Erythroblast (primary cell): ENCODE measurements around the gene TMC7.
A peak's percentile ranks its signal among the peaks of the same experiment; 100 is the strongest.
"Not testable (repeated sequence)": the region's sequence is repeated elsewhere in the genome, so short reads cannot be mapped to it uniquely, and the experiment has no call there.

Experiments
- DNase-seq, 2 experiments: peaks; one replicate each; lab custom pipeline; 2025; lab: John Stamatoyannopoulos, UW
- GATA1 ChIP-seq: IDR thresholded peaks from 2 replicates; pipeline ENCODE4 v1.6.1; 2011; ENCODE audit warnings: low read depth, mild to moderate bottlenecking, control low read depth, low read length, moderate library complexity
- POLR2A ChIP-seq: IDR thresholded peaks from 2 replicates; pipeline ENCODE4 v1.6.1; 2011; ENCODE audit warnings: mild to moderate bottlenecking, low read length

Gene TMC7

GRCh38 chr16:18983565-18984434 is at the start of gene TMC7:
TMC7 (plus strand) TSS chr16:18983934; CDS start chr16:18984064, 130 bp downstream.
- DNase-seq = peak; percentile 46 to 56
- TF ChIP-seq GATA1 = no peak
- no peak for TF ChIP-seq POLR2A

- TF ChIP-seq POLR2A (no peak), GATA1 (no peak)
- no peak for DNase-seq
These were observed 46.9 kb upstream of the TMC7 start for GRCh38 chr16:18936727-18937340.

- TF ChIP-seq POLR2A (no peak), GATA1 (no peak)
- DNase-seq = no peak
These were observed 46.3 kb upstream of the TMC7 start for GRCh38 chr16:18937390-18937789.

GRCh38 chr16:18938986-18939385 is 44.7 kb upstream of the TMC7 start:
- no peak for DNase-seq
- TF ChIP-seq POLR2A (no peak), GATA1 (no peak)

- TF ChIP-seq POLR2A (no peak), GATA1 (no peak)
- DNase-seq = no peak
These were observed 42.3 kb upstream of the TMC7 start for GRCh38 chr16:18941471-18941870.

- no peak for DNase-seq
- no peak for TF ChIP-seq GATA1
- TF ChIP-seq POLR2A = no peak
These were observed 41.7 kb upstream of the TMC7 start for GRCh38 chr16:18942061-18942460.

- TF ChIP-seq POLR2A = no peak
- TF ChIP-seq GATA1 = no peak
- DNase-seq = no peak
These were observed 40.3 kb upstream of the TMC7 start for GRCh38 chr16:18943414-18943813.

- no peak for DNase-seq
- TF ChIP-seq GATA1 = no peak
- no peak for TF ChIP-seq POLR2A
These were observed 38.5 kb upstream of the TMC7 start for GRCh38 chr16:18945233-18945632.

GRCh38 chr16:18948372-18949020 is 35.2 kb upstream of the TMC7 start:
- TF ChIP-seq POLR2A (no peak), GATA1 (no peak)
- no peak for DNase-seq

GRCh38 chr16:18950469-18951185 is 33.1 kb upstream of the TMC7 start:
- no peak for DNase-seq
- TF ChIP-seq POLR2A (no peak), GATA1 (no peak)

- TF ChIP-seq GATA1 = no peak
- TF ChIP-seq POLR2A = no peak
- no peak for DNase-seq
These were observed 30.2 kb upstream of the TMC7 start for GRCh38 chr16:18953547-18953946.

GRCh38 chr16:18955874-18956580 is 27.7 kb upstream of the TMC7 start:
- DNase-seq = peak in 1 of 2 experiments; percentile 15

GRCh38 chr16:18956658-18957241 is 27.0 kb upstream of the TMC7 start:
- DNase-seq = not testable (repeated sequence)
